Fibroblast of pulmonary artery (primary cell): ENCODE results near the gene MRPL2.

Experiments
- DNase-seq: peaks from one replicate; pipeline ENCODE4 v3.0.0-alpha.2; 2010; ENCODE audit warnings: low read depth
- H3K4me3 ChIP-seq: replicated peaks from 2 replicates; pipeline ENCODE4 v1.5.1; 2011; ENCODE audit warnings: low read depth, mild to moderate bottlenecking, control low read depth, low read length, moderate library complexity
- CTCF ChIP-seq: IDR thresholded peaks from 2 replicates; pipeline ENCODE4 v1.5.1; 2011; ENCODE audit warnings: mild to moderate bottlenecking, control low read depth, low read length, inconsistent platforms; ENCODE audit errors: missing control alignments

Gene MRPL2

DNA sequence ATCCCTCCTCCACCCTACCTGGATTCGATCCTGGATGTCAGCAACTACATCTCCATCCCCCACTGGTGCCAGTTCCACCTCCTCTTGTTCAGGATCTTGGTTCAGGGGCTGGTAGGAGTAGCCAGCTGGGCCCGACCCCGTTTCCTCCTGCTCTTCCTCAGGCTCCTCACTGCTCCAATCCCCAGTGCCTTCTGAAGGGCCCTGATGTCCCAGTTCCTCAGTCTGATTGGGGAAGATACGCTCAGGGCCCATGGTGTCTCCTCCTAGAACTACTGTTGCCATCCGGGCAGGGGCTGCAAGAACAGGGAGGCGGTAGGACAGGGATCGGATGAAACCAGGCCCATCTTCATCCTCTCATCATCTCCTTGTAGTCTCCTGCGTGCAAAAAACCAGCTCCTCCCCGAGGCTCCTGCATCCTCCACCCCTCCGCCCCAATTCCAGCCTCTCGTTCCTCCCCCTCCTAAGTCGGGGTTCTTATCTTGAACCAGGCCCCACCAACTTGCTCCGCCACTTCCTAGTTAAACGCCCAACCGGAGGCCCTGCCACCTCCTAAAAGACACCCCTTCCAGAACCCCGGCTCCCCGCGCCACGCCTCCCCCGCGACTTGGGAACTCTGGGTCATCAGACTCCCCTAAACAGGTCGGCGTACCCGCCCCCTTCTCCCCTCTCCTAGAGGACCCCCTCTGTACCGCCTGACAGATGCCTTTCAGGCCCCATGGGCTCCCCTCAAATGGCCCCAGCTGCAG, 46.0 kb downstream of the MRPL2 start:
- no peak for TF ChIP-seq CTCF
- peak overlapping the region; percentile 84 for H3K4me3 ChIP-seq
- DNase-seq, result peak; percentile 23

DNA sequence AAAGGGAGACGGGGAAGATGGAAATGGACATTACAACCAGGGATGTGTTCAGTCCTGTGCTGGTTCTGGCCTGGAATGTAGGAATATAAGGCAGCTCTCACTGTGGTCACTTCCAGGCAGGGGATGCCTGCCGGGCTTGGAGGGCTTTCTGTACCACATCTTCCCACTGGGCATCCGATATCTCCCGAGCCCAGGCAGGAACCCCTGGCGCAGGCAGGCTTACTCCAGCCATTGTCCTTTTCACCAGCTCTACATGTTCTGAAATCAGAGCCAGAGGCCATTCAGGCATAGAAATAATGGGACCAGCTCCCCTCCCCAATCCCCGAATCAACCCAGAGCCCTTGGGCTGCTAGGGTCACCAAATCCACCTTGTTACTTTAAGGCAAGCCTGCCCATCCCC, 46.9 kb downstream of the MRPL2 start:
- DNase-seq, result no peak
- no peak for TF ChIP-seq CTCF
- peak overlapping the region; percentile 84 for H3K4me3 ChIP-seq

DNA sequence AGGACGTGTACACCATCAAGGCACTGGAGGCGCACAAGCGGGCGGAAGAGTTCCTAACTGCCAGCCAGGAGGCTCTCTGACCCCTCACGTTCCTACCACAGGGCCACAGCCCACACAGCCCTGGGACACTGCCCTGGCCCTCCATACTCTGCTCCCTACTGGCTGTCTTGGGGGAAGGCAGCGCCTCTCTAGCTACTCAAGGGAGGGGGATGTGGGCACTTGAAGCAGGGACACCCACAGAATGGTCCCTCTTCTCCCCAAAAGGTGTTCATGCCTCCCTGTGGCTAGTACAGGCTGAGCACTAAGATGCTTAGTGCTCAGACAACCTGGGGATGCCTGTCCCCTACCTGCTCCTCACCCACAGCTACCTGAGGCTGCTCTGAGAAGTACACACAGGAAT, 48.0 kb downstream of the MRPL2 start:
- TF ChIP-seq CTCF, result no peak
- no peak for DNase-seq
- H3K4me3 ChIP-seq, result no peak overlapping the region

DNA sequence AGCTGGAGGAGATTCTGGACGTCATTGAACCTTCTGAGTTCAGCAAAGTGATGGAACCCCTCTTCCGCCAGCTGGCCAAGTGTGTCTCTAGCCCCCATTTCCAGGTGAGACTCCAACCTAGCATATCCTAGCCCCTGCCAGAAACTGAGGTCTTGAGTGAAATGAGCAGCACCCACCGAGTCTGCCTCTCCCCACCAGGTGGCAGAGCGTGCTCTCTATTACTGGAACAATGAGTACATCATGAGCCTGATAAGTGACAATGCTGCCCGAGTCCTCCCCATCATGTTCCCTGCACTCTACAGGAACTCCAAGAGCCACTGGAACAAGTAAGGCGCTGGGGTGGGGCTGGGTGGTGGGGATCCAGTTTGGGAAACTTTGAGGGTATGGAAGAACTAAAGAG, 50.1 kb downstream of the MRPL2 start:
- DNase-seq, result peak; percentile 59
- no peak overlapping the region for H3K4me3 ChIP-seq
- peak; percentile 60 for TF ChIP-seq CTCF

DNA sequence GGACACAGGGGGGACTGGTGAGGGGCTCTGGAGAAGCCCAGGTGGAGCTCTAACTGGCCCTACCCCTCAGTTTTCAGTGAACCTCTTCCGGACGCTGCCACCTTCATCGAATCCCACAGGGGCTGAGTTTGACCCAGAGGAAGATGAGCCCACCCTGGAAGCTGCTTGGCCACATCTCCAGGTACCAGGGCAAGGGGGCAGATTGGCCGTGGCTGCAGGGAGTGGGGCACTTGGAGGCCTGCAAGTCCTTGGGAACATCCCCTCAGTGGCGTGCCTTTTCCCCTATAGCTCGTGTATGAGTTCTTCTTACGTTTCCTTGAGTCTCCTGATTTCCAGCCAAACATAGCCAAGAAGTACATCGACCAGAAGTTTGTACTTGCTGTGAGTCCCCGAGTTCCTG, 52.1 kb downstream of the MRPL2 start:
- no peak for DNase-seq
- no peak for TF ChIP-seq CTCF
- no peak overlapping the region for H3K4me3 ChIP-seq

GRCh38 chr6:43006251-43006650, 53.0 kb downstream of the MRPL2 start:
- no peak for TF ChIP-seq CTCF
- DNase-seq, result no peak
- no peak overlapping the region for H3K4me3 ChIP-seq

DNA sequence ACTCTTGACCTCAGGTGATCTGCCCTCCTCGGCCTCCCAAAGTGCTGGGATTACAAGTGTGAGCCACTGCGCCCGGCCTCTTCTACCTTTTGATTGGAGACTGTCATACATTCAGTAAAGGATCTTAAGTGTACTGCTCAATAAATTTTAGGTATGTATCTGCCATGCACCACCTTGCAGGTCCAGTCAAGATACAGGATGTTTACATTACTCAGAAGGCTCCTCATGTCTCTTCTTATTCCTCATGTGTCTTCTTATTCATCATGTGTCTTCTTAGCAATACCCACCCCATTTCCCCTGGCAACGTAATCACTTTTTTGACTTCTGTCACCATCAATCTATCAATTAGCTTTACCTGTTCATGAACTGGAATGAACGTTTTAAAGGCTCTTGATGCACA, 53.4 kb downstream of the MRPL2 start:
- TF ChIP-seq CTCF, result no peak
- no peak for DNase-seq
- H3K4me3 ChIP-seq, result no peak overlapping the region
